Ishikawa (cell line): Measurements from ENCODE around the gene ECE2.

Experiments used
- CEBPB ChIP-seq: IDR thresholded peaks from 2 replicates; pipeline ENCODE4 v1.6.1; 2012
- CREB1 ChIP-seq: IDR thresholded peaks from 2 replicates; pipeline ENCODE4 v1.6.1; 2012; ENCODE audit warnings: low read depth
- EP300 ChIP-seq: IDR thresholded peaks from 2 replicates; pipeline ENCODE4 v1.6.1; 2012; ENCODE audit warnings: borderline replicate concordance
- NFIC ChIP-seq: IDR thresholded peaks from 2 replicates; pipeline ENCODE4 v1.6.1; 2012
- RAD21 ChIP-seq: IDR thresholded peaks from 2 replicates; pipeline ENCODE4 v1.6.1; 2012; ENCODE audit warnings: low read depth
- TAF1 ChIP-seq: IDR thresholded peaks from 2 replicates; pipeline ENCODE4 v1.6.1; 2012; ENCODE audit warnings: low read depth, mild to moderate bottlenecking
- YY1 ChIP-seq: IDR thresholded peaks from 2 replicates; pipeline ENCODE4 v1.6.1; 2012; ENCODE audit warnings: low read depth
- TF ChIP-seq, protein P1 (sequence below): IDR thresholded peaks from 2 replicates; pipeline ENCODE4 v1.6.1; 2012; ENCODE audit warnings: low read depth, mild to moderate bottlenecking
- TF ChIP-seq, protein P2 (sequence below): IDR thresholded peaks from 2 replicates; pipeline ENCODE4 v1.6.1; 2012

DNA sequence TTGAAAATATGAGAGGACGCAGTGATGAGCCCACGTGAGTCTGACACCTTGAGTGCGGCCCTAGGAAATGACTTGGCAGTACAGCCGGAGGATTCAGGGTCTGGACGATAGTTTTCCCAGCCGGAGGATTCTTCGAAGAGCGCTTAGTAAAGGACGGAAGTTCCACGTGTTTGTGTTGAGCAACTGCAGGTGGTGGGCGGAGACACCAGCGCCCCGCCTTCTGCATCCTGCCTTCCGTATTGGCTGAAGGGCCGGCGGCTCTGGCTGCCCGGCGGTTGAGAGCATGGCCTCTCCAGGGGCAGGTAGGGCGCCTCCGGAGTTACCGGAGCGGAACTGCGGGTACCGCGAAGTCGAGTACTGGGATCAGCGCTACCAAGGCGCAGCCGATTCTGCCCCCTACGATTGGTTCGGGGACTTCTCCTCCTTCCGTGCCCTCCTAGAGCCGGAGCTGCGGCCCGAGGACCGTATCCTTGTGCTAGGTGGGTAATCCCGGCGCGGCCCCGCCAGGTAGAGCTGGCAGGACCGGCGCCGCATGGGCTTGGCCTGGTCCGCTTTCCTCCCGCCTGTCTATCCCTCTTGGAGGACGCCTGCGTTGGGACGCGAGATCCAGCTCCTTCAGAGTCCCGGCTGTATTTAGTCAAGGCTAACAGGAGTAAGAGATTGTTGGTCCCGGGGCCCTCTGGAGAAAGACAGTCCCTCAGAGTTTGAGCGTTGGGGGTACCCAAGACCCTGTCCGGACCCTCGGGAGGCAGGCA lies 26.2 kb upstream of the ECE2 start, which contains the start of gene EEF1AKMT4:
- peak; percentile 28; the same call in 1 of the 2 replicates for TF ChIP-seq NFIC
- TF ChIP-seq, protein P1, sequence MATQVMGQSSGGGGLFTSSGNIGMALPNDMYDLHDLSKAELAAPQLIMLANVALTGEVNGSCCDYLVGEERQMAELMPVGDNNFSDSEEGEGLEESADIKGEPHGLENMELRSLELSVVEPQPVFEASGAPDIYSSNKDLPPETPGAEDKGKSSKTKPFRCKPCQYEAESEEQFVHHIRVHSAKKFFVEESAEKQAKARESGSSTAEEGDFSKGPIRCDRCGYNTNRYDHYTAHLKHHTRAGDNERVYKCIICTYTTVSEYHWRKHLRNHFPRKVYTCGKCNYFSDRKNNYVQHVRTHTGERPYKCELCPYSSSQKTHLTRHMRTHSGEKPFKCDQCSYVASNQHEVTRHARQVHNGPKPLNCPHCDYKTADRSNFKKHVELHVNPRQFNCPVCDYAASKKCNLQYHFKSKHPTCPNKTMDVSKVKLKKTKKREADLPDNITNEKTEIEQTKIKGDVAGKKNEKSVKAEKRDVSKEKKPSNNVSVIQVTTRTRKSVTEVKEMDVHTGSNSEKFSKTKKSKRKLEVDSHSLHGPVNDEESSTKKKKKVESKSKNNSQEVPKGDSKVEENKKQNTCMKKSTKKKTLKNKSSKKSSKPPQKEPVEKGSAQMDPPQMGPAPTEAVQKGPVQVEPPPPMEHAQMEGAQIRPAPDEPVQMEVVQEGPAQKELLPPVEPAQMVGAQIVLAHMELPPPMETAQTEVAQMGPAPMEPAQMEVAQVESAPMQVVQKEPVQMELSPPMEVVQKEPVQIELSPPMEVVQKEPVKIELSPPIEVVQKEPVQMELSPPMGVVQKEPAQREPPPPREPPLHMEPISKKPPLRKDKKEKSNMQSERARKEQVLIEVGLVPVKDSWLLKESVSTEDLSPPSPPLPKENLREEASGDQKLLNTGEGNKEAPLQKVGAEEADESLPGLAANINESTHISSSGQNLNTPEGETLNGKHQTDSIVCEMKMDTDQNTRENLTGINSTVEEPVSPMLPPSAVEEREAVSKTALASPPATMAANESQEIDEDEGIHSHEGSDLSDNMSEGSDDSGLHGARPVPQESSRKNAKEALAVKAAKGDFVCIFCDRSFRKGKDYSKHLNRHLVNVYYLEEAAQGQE = peak; percentile 41
- peak; percentile 8; the same call in 1 of the 2 replicates for TF ChIP-seq RAD21
- TF ChIP-seq EP300 = peak; percentile 38; the same call in 1 of the 2 replicates
- TF ChIP-seq YY1 = peak; percentile 86
- TF ChIP-seq, protein P2, sequence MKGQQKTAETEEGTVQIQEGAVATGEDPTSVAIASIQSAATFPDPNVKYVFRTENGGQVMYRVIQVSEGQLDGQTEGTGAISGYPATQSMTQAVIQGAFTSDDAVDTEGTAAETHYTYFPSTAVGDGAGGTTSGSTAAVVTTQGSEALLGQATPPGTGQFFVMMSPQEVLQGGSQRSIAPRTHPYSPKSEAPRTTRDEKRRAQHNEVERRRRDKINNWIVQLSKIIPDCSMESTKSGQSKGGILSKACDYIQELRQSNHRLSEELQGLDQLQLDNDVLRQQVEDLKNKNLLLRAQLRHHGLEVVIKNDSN = peak; percentile 70
- peak; percentile 99 for TF ChIP-seq CEBPB
- TF ChIP-seq TAF1 = peak; percentile 65
- TF ChIP-seq CREB1 = no peak
